Stimulated activated CD4-positive, alpha-beta T cell treated with anti-CD3 and anti-CD28 coated beads, TNF-alpha, amount 100 ng/mL, for 48 hours (primary cell): ENCODE data around the gene UTP3.
"Not testable (repeated sequence)": the region's sequence is repeated elsewhere in the genome, so short reads cannot be mapped to it uniquely, and the experiment has no call there.

Experiments
- DNase-seq, 3 donors: peaks; one replicate each; pipeline ENCODE4 v3.0.0-alpha.2; 2020; ENCODE audit warnings: low read depth in 3 of 3

The UTP3 gene

GRCh38 chr4:70715097-70715496, 26.8 kb downstream of the UTP3 start:
- DNase-seq = no peak

GRCh38 chr4:70718811-70719604, 30.7 kb downstream of the UTP3 start:
- DNase-seq = no peak

- no peak for DNase-seq
Measured at GRCh38 chr4:70721747-70722146, 33.4 kb downstream of the UTP3 start, which contains the start of gene RUFY3. TSS of gene RUFY3 (plus strand) at chr4:70721964. CDS start at chr4:70722574, 610 bp downstream.

GRCh38 chr4:70722199-70722791, 34.0 kb downstream of the UTP3 start:
- no peak for DNase-seq

DNA sequence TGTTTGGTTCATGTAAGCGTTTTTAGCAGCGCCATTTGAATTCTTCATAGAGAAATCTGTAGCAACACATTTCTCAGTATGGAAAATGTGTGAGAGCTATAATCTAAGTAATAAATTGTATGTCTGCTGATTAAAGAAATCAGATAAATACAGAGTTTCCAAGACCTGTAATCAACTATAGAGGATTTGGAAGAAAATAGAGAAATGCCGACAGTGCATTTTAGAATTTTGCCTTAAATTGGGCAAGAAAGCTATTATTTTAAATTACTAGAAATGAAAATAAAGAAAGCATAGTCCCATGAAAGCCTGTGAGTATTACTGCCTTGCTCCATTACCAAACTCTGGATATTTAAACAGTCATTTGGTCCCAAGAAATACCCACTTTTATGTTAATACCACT, 36.1 kb downstream of the UTP3 start:
- no peak for DNase-seq

DNA sequence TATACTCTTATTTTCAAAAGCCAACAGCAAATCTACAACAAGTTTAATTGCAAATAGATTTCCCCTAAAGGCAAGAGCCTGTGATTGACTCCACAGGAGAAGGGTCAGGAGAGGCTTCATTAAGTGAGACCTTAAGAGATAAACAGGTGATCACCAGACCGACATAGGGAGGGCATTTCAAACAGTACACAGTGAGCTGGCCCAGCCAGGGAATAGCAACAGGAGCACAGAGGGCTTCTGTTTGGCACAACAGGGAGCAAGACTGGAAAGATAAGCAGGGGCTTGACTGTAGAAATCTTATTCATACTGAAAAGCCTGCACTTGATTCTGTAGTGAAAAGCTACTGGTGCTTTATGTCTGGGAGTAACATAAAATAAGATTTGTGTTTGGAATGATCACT, 37.3 kb downstream of the UTP3 start:
- no peak for DNase-seq

GRCh38 chr4:70726515-70726914, 38.2 kb downstream of the UTP3 start:
- DNase-seq = not testable (repeated sequence)

- no peak for DNase-seq
Measured at GRCh38 chr4:70728091-70728490, 39.8 kb downstream of the UTP3 start.

DNA sequence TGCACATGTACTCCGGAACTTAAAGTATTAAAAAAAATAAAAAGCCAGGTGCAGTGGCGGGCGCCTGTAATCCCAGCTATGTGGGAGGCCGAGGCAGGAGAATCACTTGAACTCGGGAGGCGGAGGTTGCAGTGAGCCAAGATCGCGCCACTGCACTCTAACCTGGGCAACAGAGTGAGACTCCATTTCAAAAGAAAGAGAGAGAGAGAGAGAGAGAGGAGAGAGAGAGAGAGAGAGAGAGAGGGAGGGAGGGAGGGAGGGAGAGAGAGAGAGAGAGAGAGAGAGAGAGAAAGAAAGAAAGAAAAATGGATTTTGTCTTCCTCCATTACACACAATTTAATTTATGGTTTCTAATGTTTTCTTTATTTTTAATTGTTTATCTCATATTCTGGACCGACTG, 44.5 kb downstream of the UTP3 start:
- DNase-seq = not testable (repeated sequence)

DNA sequence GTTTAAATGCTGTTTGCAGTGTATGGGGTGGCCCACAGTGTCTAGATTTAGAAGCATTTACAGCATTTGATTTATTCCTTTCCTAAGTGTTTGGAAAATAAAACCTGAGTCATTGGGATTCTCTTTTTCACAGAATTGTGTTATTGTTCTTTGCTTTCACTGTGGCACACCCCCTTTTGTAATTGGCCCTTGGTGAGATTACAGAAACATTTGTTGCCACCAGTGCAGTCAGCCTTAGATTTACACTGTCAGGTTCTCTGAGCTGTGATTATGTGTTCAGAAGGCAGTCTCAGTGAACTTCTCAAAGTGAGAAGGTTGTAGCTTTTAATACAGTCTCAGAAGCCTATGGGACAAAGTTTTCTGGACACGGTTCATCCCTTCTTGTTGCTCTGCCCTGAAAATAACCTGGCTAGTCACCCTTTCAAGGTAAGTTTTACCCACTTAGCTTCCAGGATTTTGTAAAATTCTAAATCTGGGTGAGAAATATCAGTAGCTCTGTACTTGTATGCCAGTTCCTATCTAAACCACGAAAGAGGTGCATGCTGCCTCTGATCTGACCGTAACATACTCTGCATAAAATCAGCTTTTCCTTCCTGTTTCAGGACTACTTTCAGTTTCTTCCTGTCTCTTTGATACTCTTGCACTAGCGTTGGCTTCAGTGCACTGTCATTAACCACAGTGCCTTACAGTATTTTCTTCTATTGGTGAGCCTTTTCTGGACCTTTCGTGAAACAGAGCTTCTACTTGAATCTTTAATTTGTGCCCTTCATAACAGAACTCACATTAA, 46.0 kb downstream of the UTP3 start:
- no peak for DNase-seq

DNA sequence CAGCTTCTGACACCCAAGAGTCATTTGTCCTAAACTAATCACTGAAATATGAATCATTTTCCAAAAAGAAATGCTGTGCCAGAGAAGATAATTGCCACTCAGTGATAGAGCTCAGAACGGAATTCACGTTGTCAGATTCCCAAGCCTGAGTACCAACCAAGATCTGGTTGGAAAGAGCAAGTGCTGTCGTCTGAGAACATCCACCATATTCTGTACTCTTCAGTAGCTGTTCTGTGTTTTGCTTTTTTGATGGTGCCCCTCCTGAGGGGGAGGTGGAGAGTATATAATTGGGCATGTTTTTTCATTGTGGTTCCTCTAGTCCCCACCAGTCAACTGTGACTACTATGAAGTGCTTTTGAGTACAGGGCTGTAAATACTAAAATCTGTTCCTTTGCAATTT, 46.6 kb downstream of the UTP3 start:
- no peak for DNase-seq

DNA sequence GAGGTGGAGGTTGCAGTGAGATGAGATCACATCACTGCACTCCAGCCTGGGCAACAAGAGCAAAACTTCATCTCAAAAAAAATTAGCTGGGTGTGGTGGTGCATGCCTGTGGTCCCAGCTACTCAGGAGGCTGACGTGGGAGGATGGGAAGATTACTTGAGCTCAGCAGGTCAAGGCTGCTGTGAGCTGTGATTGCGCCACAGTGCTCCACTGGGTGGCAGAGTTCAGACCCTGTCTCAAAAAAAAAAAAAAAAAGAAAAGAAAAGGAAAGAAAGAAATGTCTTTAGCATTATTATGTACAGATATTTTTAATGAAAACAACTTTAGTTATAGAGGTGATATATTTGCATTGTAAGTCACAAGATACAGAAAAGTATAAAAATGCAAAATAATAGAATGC, 47.6 kb downstream of the UTP3 start:
- DNase-seq = peak in 1 of 3 donors; percentile 23

GRCh38 chr4:70737006-70737405, 48.7 kb downstream of the UTP3 start:
- DNase-seq = no peak

- DNase-seq = no peak
Measured at GRCh38 chr4:70737409-70737808, 49.1 kb downstream of the UTP3 start.

- no peak for DNase-seq
Measured at GRCh38 chr4:70739496-70740337, 51.4 kb downstream of the UTP3 start.
